ENCODE data around the gene KIAA1586.

DNA sequence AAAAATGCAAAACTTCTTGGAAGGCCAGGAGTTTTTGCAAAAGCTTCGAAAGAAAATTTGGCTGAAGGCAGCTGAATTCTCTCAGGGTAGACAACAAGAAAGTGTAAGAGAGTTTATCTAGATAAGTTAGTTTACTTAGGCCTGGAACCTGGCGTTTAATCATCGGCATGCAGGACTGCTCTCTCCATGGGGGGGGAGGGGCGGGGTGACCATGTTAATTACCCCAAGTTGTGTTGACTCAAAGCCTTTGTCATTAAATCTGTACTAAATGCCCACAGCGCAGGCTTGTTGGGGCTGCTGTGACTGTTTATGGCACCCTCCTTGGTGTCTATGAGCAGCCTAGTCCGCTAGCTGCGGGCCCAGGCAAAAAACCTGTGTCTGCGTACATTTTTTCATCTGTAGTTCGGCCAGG lies 23.4 kb downstream of the KIAA1586 start:
- TF ChIP-seq POLR2AphosphoS5 (IDR thresholded peaks at IDR 0.05; ENCODE audit: low read depth) (no peak), CTCF (IDR thresholded peaks at IDR 0.05; ENCODE audit: insufficient read depth, low read length) (no peak), GABPA (IDR thresholded peaks at IDR 0.05; ENCODE audit: low read depth) (no peak)

All from HL-60 (cell line).